Right lobe of liver (tissue), 6 donors: ENCODE measurements around the gene FOXM1. TPM values are rescaled to one million over a fixed set of nuclear protein-coding genes. Genes with fewer than 3 reads are reported as not detected.
A peak's percentile ranks its signal among the peaks of the same experiment; 100 is the strongest.

Experiments used
- ATAC-seq, 4 donors: fragments of 200-7000 bp; cut with Tn5 transposase; one replicate each; pipeline ENCODE4 v1.9.1; 2020; ENCODE audit warnings: mild to moderate bottlenecking in 4 of 4, moderate library complexity in 4 of 4
- DNase-seq, 3 donors: peaks; one replicate each; pipeline ENCODE4 v3.0.0-alpha.2; 2020
- H3K27ac ChIP-seq, 3 donors: fragments of 200-600 bp; one replicate each; pipeline ENCODE4 v1.8.0; 2022
- H3K27me3 ChIP-seq, 2 donors: fragments of 200-600 bp; one replicate each; pipeline ENCODE4 v1.8.0; 2022
- H3K36me3 ChIP-seq, 4 donors: fragments of 200-600 bp; sonication (generic) in 1 of 4; one replicate each; pipeline versions ENCODE4 v1.5.1 to v1.8.0; 2017 to 2022; ENCODE audit warnings: control low read depth in 1 of 4
- H3K4me1 ChIP-seq, 4 donors: fragments of 200-600 bp; sonication (generic) in 1 of 4; one replicate each; pipeline versions ENCODE4 v1.5.1 to v1.8.0; 2017 to 2022; ENCODE audit warnings: control low read depth in 1 of 4
- H3K4me3 ChIP-seq, 3 donors: fragments of 200-600 bp; one replicate each; pipeline ENCODE4 v1.8.0; 2022
- H3K9me3 ChIP-seq, 4 donors: fragments of 200-600 bp; sonication (generic) in 1 of 4; one replicate each; pipeline versions ENCODE4 v1.5.1 to v1.8.0; 2017 to 2022; ENCODE audit warnings: control low read depth in 1 of 4
- POLR2A ChIP-seq: fragments of 450-650 bp; IDR thresholded peaks from one replicate; pipeline ENCODE4 v1.6.1; 2017; ENCODE audit warnings: antibody characterized with exemption, mild to moderate bottlenecking
- WGBS: methylation state at CpG from one replicate; pipeline ENCODE4 v1.1.6; 2018; ENCODE audit warnings: low coverage, low lambda C conversion rate; ENCODE audit not compliant: insufficient coverage; ENCODE audit errors: missing lambda C conversion rate; 5-methylcytosine and 5-hydroxymethylcytosine counted together
- intact Hi-C, 2 donors: fragments of 100-400 bp; cut with DNase I; formaldehyde crosslinking; loops; one replicate each; pipeline versions ENCODE4 v1.11.2 to v1.14.1; 2022
- total RNA-seq, 6 experiments: library from RNA; depleted of rRNA in 2 of 6; stranded (reverse); fragments of >200 nt in 2 of 6; fragmentation: NEBNext Ultra II Directional in 3 of 6; extraction: Animal tissue kit (Norgen Biotek cat#: 25700) in 3 of 6; gene quantifications; one replicate each; pipeline versions ENCODE4 v1.1.0 to v1.2.4, GENCODE V29; 2016 to 2023
- TF ChIP-seq, protein P1 (sequence below), 4 donors: fragments of 200-600 bp in 3 of 4; fragments of 450-650 bp in 1 of 4; IDR thresholded peaks; one replicate each; pipeline versions ENCODE4 v1.5.1 to v1.8.0; 2016 to 2022; ENCODE audit warnings: antibody characterized with exemption in 4 of 4, mild to moderate bottlenecking in 2 of 4
- donor health status: DM: no; HTN: yes; CAD: no.
- donor health status: DM: no; HTN: no; CAD: no.
- donor health status: DM: no; HTN: no; CAD: no.
- donor health status: DM: no; HTN: yes; CAD: no.
- donor health status: DM: no; HTN: yes; CAD: no.

FOXM1 gene
- total RNA-seq, 6 experiments from 2014 or later: 0.24 to 2.6 (median 1.8) TPM

DNA sequence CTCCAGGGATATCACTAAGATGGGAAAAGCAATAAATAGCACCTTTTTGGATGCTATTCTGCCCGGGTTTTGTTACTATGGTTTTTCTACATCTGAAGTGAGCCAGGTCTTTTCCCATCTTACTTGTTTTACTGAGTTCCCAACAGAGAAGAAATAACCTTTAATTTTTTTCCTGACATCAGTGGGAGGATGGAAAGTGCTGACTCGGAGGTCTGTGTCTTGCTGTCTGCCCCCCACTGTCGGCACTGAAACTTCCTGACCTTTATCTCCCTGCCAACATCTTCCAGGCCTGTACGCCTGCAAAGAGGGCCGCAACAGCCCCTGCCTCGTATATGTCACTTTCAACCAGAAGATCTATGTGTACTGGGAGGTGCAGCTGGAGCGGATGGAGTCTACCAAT lies 53.5 kb downstream of the FOXM1 start:
- Histone ChIP-seq H3K4me1 (no peaks in the 10 kb centered on the region), H3K36me3 (peaks cover 0 to 83% (median 30%) of the 10 kb centered on the region in 4 donors), H3K4me3 (no peak overlapping the region), H3K9me3 (no peaks in the 10 kb centered on the region), H3K27me3 (no peaks in the 10 kb centered on the region), H3K27ac (no peak overlapping the region)
- 69% methylated on average over 6 of the region's 7 CpGs for WGBS
- TF ChIP-seq POLR2A: no peak
- TF ChIP-seq, protein P1, sequence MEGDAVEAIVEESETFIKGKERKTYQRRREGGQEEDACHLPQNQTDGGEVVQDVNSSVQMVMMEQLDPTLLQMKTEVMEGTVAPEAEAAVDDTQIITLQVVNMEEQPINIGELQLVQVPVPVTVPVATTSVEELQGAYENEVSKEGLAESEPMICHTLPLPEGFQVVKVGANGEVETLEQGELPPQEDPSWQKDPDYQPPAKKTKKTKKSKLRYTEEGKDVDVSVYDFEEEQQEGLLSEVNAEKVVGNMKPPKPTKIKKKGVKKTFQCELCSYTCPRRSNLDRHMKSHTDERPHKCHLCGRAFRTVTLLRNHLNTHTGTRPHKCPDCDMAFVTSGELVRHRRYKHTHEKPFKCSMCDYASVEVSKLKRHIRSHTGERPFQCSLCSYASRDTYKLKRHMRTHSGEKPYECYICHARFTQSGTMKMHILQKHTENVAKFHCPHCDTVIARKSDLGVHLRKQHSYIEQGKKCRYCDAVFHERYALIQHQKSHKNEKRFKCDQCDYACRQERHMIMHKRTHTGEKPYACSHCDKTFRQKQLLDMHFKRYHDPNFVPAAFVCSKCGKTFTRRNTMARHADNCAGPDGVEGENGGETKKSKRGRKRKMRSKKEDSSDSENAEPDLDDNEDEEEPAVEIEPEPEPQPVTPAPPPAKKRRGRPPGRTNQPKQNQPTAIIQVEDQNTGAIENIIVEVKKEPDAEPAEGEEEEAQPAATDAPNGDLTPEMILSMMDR (IDR thresholded peaks at IDR 0.05): no peak
- intact Hi-C loops: no loop called here
- DNase-seq: no peak
- ATAC-seq: no peak

DNA sequence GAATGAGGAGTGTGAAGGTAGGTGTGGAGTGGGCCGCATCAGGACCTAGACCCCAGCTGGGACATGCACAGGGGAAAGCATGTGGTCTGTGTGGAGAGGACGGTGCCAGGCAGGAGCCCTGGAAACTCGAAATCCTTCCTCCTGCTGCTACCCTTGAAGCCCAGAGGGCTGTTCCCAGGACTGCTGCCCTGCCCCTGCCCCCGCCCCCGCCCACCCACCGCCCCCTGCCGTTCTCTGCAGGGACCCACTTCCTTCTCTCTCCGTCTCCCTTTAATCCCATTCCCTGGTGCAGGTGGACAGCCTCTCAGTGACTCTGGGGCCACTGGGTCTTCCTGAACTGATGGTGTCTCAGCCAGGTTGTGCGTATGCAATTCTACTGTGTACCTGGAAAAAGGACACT lies 56.5 kb downstream of the FOXM1 start:
- no peak for TF ChIP-seq POLR2A
- TF ChIP-seq, protein P1 (IDR thresholded peaks at IDR 0.05): no peak
- intact Hi-C loops: no loop called here
- DNase-seq (no peak), ATAC-seq (no peak)
- WGBS: 72% methylated on average over 2 of the region's 9 CpGs
- H3K4me1 ChIP-seq: no peaks in the 10 kb centered on the region
- no peaks in the 10 kb centered on the region for H3K27me3 ChIP-seq
- peaks cover 0 to 73% (median 31%) of the 10 kb centered on the region in 4 donors for H3K36me3 ChIP-seq
- H3K9me3 ChIP-seq: no peaks in the 10 kb centered on the region
- H3K27ac ChIP-seq: no peak overlapping the region
- H3K4me3 ChIP-seq: no peak overlapping the region

DNA sequence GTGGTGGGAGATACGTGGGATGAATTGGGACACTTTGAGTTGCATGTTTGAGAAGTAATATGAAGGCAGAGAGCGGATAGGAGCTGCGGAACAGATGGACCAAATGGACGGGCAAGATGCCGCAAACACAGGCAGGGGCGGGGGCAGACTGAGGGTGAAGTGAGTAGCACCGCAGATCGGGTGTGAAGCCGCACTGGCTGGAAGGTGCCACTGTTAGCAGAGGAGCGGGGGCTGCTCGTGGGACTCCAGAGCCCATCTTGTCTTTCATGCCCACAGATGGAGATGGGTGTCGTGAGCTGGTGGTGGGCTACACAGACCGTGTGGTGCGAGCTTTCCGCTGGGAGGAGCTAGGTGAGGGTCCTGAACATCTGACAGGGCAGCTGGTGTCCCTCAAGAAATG lies 57.2 kb downstream of the FOXM1 start:
- H3K4me3 ChIP-seq: no peak overlapping the region
- WGBS: 95% methylated on average over 10 of the region's 15 CpGs
- TF ChIP-seq, protein P1 (IDR thresholded peaks at IDR 0.05): no peak
- no peak for TF ChIP-seq POLR2A
- H3K4me1 ChIP-seq: no peaks in the 10 kb centered on the region
- H3K36me3 ChIP-seq: peaks cover 0 to 66% (median 29%) of the 10 kb centered on the region in 4 donors
- ATAC-seq (no peak), DNase-seq (no peak)
- intact Hi-C loops: no loop called here
- H3K27ac ChIP-seq: no peak overlapping the region
- no peaks in the 10 kb centered on the region for H3K9me3 ChIP-seq
- no peaks in the 10 kb centered on the region for H3K27me3 ChIP-seq

DNA sequence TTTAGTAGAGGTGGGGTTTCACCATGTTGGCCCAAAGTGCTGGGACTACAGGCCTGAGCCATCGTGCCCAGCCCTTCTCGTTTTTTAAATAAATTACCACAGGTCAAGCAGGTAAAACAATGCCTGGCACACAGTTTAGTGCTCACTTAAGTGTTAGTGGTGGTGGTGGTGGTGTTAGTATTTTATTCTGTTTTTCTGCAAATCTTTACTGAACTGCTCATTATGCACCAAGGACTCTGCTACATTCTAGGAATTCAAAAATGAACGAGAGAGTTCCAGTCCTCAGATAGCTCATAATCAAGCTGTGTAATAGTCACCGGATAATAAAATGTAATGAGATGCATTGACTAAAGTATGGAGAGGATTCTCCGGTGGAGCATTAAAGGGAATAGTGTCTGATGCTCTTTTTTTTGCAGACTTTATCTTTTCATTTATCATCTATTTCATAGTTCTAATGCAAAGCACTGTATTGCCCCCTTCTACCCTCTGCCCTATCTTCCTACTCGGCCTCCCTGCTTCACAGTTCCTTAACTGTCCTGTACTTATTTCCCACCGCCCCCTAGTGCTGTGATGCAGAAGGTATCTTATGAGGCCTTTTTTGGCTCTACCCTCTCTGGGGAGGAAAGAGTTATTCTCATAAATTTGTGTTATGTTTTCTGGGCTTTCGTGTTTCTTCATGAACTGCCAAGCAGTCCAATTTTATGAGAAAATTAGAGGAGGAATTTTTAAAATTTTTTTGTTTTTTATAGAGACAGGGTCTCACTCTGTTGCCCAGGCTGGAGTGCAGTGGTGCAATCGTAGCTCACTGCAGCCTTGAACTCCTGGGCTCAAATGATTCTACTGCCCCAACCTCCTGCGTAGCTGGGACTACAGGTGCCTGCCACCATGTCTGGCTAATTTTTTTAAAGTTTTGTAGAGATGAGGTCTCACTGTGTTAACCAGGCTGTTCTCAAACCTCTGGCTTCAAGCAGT lies 63.5 kb downstream of the FOXM1 start:
- H3K4me1 ChIP-seq: peaks cover 0 to 15% (median 0%) of the 10 kb centered on the region in 4 donors
- peak overlapping the region; percentile 58 to 73 (median 72) for H3K4me3 ChIP-seq
- TF ChIP-seq, protein P1 (IDR thresholded peaks at IDR 0.05): peak; percentile 52 to 64 (median 54)
- TF ChIP-seq POLR2A: no peak
- peak overlapping the region; percentile 89 to 95 (median 90) for H3K27ac ChIP-seq
- WGBS: 9% methylated on average over 10 of the region's 10 CpGs
- DNase-seq: no peak
- H3K36me3 ChIP-seq: peaks cover 0 to 16% (median 6%) of the 10 kb centered on the region in 4 donors
- H3K9me3 ChIP-seq: no peaks in the 10 kb centered on the region
- no peaks in the 10 kb centered on the region for H3K27me3 ChIP-seq
- intact Hi-C loops: no loop called here
- ATAC-seq: peak; percentile 44 to 52 (median 48)
